ENCODE measurements around the gene ZNF536.

- TF ChIP-seq POLR2A (IDR thresholded peaks at IDR 0.05; ENCODE audit: low read depth, low read length): no peak
- TF ChIP-seq SUZ12 (IDR thresholded peaks at IDR 0.05; ENCODE audit: unreplicated experiment): no peak
- TF ChIP-seq CTCF (IDR thresholded peaks at IDR 0.05 in 2 of 3, conservative IDR thresholded peaks at IDR 0.05 in 1 of 3; ENCODE audit: control insufficient read depth in 2 of 3, extremely low read depth in 1 of 3, insufficient read depth in 1 of 3, low read depth in 3 of 3, low read length in 3 of 3): no peak
- no peak for TF ChIP-seq EP300 (IDR thresholded peaks at IDR 0.05; ENCODE audit: borderline replicate concordance in 1 of 2, control insufficient read depth in 1 of 2, low read depth in 2 of 2, low read length in 2 of 2)
- TF ChIP-seq BMI1 (IDR thresholded peaks at IDR 0.05; ENCODE audit: borderline replicate concordance): no peak
- no peak for TF ChIP-seq ESRRA (IDR thresholded peaks at IDR 0.05; ENCODE audit: low read length)
- no peak for TF ChIP-seq IRF4 (IDR thresholded peaks at IDR 0.05; ENCODE audit: low read depth, low read length)
- no peak for TF ChIP-seq ZSCAN29 (IDR thresholded peaks at IDR 0.05)
- TF ChIP-seq NR2F1 (conservative IDR thresholded peaks at IDR 0.05): no peak
- no peak for TF ChIP-seq MTA2 (IDR thresholded peaks at IDR 0.05; ENCODE audit: low read depth)
- TF ChIP-seq YY1 (IDR thresholded peaks at IDR 0.05; ENCODE audit: low read depth, low read length): no peak
- no peak for TF ChIP-seq TAF1 (IDR thresholded peaks at IDR 0.05; ENCODE audit: borderline replicate concordance, low read depth, low read length)
- TF ChIP-seq IRF3 (IDR thresholded peaks at IDR 0.05): no peak
- no peak for TF ChIP-seq RAD51 (IDR thresholded peaks at IDR 0.05)
Measured at GRCh38 chr19:30333291-30334065, 38.7 kb upstream of the ZNF536 start.
